SK-N-SH treated with all-trans-retinoic acid at 6 μM for 48 hours (cell line): ENCODE measurements around the gene CASKIN1.

Experiments used
- PATZ1 ChIP-seq: fragments of 250-450 bp; sonication (Bioruptor Pico); IDR thresholded peaks from 2 replicates; pipeline ENCODE4 v1.8.0; 2020; ENCODE audit warnings: mild to moderate bottlenecking, moderate library complexity, borderline replicate concordance
- TSHZ2 ChIP-seq: fragments of 250-450 bp; sonication (Bioruptor Pico); IDR thresholded peaks from 2 replicates; pipeline ENCODE4 v1.5.0; 2020; ENCODE audit warnings: mild to moderate bottlenecking, moderate library complexity
- ZC3H10 ChIP-seq: fragments of 250-450 bp; sonication (Bioruptor Pico); IDR thresholded peaks from 2 replicates; pipeline ENCODE4 v1.5.1; 2021; ENCODE audit warnings: mild to moderate bottlenecking, moderate library complexity
- ZFP30 ChIP-seq: fragments of 450-650 bp; formaldehyde crosslinking; IDR thresholded peaks from 2 replicates; pipeline ENCODE4 v1.5.0; 2022; ENCODE audit warnings: mild to moderate bottlenecking, moderate library complexity
- ZNF8 ChIP-seq: fragments of 450-650 bp; formaldehyde crosslinking; IDR thresholded peaks from 2 replicates; pipeline ENCODE4 v1.5.0; 2020; ENCODE audit warnings: mild to moderate bottlenecking, moderate library complexity
- TF ChIP-seq, protein P1 (sequence below): fragments of 250-450 bp; sonication (Bioruptor Pico); IDR thresholded peaks from 2 replicates; pipeline ENCODE4 v1.5.1; 2020; ENCODE audit warnings: low read depth, mild to moderate bottlenecking, moderate library complexity

DNA sequence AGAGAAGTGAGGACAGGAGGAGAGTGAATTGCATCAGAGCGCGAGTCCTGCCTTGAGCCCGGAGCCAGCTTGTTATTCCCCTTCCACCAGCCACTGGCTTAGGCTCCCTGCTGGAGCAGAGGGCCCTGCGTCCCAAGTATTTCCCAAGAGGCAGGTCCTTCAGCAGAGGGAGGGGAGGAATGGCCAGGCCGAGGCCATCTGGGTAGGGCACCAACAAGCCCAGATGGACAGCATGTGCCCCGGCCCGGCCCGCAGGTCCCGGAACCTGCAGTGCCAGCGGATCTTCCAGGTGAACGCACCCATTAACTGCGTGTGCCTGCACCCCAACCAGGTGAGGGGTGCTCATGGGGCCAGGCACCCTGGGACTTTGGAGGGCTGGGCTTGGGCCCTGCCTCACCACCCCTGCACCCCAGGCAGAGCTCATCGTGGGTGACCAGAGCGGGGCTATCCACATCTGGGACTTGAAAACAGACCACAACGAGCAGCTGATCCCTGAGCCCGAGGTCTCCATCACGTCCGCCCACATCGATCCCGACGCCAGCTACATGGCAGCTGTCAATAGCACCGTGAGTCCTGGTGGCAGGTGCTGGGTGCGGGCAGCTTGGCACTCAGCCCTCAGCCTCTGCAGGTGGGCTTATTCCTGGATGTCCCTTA, 10.5 kb upstream of the CASKIN1 start:
- no peak for TF ChIP-seq ZC3H10 (CRISPR knock-in tag)
- TF ChIP-seq ZNF8 (CRISPR knock-in tag) = no peak
- TF ChIP-seq, protein P1, sequence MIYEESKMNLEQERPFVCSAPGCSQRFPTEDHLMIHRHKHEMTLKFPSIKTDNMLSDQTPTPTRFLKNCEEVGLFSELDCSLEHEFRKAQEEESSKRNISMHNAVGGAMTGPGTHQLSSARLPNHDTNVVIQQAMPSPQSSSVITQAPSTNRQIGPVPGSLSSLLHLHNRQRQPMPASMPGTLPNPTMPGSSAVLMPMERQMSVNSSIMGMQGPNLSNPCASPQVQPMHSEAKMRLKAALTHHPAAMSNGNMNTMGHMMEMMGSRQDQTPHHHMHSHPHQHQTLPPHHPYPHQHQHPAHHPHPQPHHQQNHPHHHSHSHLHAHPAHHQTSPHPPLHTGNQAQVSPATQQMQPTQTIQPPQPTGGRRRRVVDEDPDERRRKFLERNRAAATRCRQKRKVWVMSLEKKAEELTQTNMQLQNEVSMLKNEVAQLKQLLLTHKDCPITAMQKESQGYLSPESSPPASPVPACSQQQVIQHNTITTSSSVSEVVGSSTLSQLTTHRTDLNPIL (CRISPR knock-in tag) = no peak
- no peak for TF ChIP-seq ZFP30 (CRISPR knock-in tag)
- TF ChIP-seq PATZ1 (CRISPR knock-in tag) = no peak
- no peak for TF ChIP-seq TSHZ2 (CRISPR knock-in tag)
